NCI-H2107 treated with DMSO at 0.1 percent for 48 hours (cell line): Measurements from ENCODE around the gene IPO13.

ENCODE experiments used
- DNase-seq: peaks from one replicate; lab custom pipeline; 2025; ENCODE audit not compliant: unreplicated experiment; lab: John Stamatoyannopoulos, UW

Gene IPO13

GRCh38 chr1:43930168-43930948 is 16.4 kb upstream of the IPO13 start:
- DNase-seq = no peak

- DNase-seq = no peak
Observed at GRCh38 chr1:43930949-43931275, 15.8 kb upstream of the IPO13 start.

- DNase-seq = no peak
Observed at GRCh38 chr1:43931711-43932660, 14.8 kb upstream of the IPO13 start.

- DNase-seq = peak; percentile 60
Observed at GRCh38 chr1:43932786-43933385, 13.9 kb upstream of the IPO13 start.

GRCh38 chr1:43933386-43934100 is 13.2 kb upstream of the IPO13 start, which contains the start of gene ARTN:
Gene ARTN (plus strand): TSS chr1:43933801. CDS start chr1:43935657, 1,856 bp downstream.
- DNase-seq = peak; percentile 73

GRCh38 chr1:43934101-43934985 is 12.4 kb upstream of the IPO13 start:
- DNase-seq = peak; percentile 75

GRCh38 chr1:43934986-43935324 is 11.8 kb upstream of the IPO13 start:
- DNase-seq = no peak

- DNase-seq = peak; percentile 21
Observed at GRCh38 chr1:43935711-43936427, 10.9 kb upstream of the IPO13 start.

- no peak for DNase-seq
Observed at GRCh38 chr1:43936431-43937151, 10.2 kb upstream of the IPO13 start.

- no peak for DNase-seq
Observed at GRCh38 chr1:43937179-43937865, 9.4 kb upstream of the IPO13 start.

GRCh38 chr1:43938383-43938782 is 8.4 kb upstream of the IPO13 start:
- no peak for DNase-seq

GRCh38 chr1:43938892-43939587 is 7.7 kb upstream of the IPO13 start:
- no peak for DNase-seq

GRCh38 chr1:43942411-43942810 is 4.3 kb upstream of the IPO13 start:
- no peak for DNase-seq

GRCh38 chr1:43944860-43945259 is 1.9 kb upstream of the IPO13 start:
- DNase-seq = no peak

- peak; percentile 19 for DNase-seq
Observed at GRCh38 chr1:43945674-43946235, 995 bp upstream of the IPO13 start.

- DNase-seq = no peak
Observed at GRCh38 chr1:43947061-43947873, 517 bp downstream of the IPO13 start.
